Stimulated activated CD8-positive, alpha-beta memory T cell treated with anti-CD3 and anti-CD28 coated beads, Interleukin-7, amount 100 ng/mL, for 4 hours (primary cell): Measurements from ENCODE around the gene DYNC1I2.
"Not testable (repeated sequence)": the region's sequence is repeated elsewhere in the genome, so short reads cannot be mapped to it uniquely, and the experiment has no call there.

Experiments
- DNase-seq, 2 donors: peaks; one replicate each; pipeline ENCODE4 v3.0.0-alpha.2; 2020; ENCODE audit warnings: low read depth in 2 of 2

DYNC1I2 gene

DNA sequence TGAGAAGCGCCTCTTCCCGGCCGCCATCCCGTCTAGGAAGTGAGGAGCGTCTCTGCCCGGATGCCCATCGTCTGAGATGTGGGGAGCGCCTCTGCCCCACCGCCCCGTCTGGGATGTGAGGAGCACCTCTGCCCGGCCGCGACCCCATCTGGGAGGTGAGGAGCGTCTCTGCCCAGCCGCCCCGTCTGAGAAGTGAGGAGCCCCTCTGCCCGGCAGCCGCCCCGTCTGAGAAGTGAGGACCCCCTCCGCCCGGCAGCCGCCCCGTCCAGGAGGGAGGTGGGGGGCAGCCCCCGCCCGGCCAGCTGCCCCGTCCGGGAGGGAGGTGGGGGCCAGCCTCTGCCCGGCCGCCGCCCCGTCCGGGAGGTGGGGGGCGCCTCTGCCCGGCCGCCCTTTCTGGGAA is 87.3 kb downstream of the DYNC1I2 start:
- not testable (repeated sequence) for DNase-seq

DNA sequence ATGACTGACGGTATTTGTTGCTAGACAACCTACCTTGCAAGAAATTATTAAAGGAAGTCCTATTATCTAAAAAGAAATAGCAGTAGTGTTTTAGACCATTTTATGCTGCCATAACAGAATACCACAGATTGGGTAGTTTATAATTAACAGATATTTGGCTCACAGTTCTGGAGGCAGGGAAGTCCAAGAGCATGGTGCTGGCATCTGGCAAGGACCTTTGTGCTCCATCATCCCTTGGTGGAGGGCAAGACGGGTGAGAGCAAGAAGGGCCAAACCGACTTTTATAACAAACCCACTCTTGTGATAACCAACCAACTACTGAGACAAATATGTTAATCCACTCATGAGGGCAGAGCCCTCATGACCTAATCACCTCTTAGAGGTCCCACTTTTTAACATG is 91.2 kb downstream of the DYNC1I2 start:
- no peak for DNase-seq

DNA sequence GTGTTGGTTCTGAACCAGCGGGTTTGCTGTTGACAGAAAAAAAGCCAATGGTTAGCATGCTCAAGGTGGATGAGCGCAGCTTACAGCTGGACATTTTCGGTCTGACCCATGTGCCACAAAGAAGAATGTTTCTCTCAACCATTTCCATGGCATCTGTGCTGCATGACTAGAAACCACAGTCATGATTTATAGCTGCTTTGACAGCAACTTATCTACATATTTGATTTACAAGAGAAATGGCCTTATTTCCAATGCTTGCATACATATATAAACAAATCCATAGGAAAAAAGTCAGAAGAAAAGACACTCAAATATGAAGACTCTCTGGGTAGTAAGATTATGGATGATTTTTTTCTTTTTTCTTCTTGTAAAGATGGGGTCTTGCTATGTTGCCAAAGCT is 98.2 kb downstream of the DYNC1I2 start:
- no peak for DNase-seq

DNA sequence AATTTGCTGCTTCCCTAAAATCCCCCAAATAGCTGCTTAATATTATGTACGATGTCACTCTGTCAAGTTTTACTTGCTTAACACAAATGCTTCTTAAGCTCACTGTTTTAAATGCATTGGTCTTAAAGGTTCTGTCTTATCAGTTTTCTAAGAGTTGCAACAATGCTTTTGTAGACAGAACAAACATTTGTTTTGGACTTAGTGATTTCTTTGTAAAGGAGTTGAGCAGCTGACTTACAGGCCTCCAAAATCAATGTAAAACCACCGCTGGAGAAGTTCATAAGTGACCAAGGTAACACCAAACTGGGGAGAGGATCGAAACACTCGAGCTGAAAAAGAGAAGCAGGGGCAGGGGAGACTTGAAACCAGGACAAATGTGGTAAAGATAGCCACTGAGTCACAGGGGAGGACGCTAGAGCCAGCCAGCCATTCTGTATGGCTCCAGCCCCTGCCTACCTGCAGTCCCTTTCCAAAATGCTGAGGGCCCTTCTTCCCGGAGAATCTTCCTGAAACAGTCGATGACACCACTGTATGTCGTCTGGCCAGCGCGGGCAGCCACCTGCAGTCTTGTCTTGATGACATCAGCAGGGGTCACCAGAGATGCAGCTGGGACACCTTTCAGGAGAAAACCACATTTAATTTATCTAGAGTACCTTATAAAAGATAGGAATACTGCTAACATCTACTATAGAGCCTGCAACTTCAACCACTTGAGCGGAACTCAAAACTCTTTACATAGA is 100.2 kb downstream of the DYNC1I2 start:
- no peak for DNase-seq

DNA sequence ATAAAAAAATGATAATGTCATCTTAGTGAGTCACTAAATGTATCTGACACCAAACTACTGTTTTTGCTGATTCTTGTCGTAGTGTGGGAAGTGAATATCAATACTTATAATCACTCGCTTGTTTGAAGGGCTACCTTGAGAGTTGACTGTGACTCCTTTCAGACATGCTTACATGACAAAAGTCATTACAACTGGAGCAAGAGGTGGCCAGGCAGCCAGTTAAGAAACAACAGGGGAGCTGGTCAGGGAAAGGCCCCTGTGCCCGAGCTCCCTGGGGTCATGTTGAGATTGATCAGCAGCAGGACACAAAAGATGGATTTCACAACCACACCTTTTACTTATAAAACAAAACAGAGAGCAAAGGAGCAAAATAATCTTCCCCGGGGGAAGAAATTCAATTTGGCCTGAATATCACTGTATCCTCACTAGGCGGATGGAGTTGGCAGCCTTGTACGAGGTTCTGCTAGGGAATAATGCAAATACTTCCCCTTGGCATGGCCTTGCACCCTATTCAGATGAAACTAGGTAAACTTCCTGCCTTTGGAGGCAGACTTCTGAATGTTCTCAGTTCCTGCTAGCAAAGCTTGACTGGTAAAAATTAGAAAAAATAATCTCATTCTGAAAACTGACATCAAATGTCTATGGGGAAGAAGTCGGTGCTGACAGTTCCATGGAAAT is 101.2 kb downstream of the DYNC1I2 start:
- DNase-seq = no peak

DNA sequence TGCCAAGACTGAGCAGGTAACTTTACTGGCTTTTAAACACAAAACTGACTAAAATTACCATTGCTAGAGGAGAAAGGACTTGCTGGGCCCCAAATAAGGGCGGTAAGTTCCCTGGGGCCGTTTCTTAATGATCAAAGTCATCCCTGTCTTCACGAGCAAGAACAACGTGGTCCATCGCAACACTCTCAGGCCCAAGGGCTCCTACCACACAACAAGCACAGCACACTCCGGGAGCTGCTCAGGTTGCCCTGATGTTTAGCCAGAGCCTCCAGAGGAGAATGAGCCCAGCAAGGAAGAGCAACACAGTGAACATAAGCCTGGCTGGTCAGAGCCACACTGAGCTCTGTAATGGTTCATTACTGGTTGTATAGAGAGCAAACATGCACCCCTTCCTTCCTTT is 102.7 kb downstream of the DYNC1I2 start:
- no peak for DNase-seq

DNA sequence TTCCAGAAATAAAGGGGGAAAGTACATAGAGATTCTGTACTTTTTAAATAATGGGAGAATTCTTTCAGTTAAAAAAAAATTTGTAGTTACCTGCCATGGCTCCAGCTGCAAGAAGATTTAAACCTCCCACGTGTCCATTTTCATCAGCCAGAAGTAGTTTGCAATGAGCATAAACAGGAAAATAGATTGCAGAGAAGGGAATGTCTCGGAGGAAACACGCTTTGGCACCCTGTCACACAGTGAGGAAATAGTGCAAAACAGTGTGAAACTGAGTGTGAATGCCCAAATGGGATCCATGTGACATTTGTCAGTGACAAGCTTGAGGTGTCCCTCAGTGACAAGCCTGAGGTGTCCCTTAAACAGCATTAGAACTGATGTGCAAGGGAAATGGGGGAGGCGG is 104.1 kb downstream of the DYNC1I2 start:
- DNase-seq = no peak

DNA sequence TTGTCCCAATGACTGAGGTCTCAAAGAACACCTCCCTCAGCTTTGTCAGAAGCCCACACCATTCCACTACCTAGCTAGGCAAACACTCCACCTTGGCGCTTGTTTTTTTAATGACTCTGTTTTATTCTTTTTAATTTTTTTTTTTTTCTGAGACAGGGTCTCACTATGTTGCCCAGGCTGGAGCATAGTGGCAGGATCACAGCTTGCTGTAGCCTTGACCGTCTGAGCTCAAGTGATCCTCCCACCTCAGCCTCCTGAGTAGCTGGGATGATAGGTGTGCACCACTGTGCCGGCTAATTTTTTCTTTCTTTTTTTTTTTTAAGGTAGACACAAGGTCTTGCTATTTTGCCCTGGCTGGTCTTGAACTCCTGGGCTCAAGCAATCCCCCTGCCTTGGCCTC is 104.9 kb downstream of the DYNC1I2 start:
- DNase-seq = no peak

DNA sequence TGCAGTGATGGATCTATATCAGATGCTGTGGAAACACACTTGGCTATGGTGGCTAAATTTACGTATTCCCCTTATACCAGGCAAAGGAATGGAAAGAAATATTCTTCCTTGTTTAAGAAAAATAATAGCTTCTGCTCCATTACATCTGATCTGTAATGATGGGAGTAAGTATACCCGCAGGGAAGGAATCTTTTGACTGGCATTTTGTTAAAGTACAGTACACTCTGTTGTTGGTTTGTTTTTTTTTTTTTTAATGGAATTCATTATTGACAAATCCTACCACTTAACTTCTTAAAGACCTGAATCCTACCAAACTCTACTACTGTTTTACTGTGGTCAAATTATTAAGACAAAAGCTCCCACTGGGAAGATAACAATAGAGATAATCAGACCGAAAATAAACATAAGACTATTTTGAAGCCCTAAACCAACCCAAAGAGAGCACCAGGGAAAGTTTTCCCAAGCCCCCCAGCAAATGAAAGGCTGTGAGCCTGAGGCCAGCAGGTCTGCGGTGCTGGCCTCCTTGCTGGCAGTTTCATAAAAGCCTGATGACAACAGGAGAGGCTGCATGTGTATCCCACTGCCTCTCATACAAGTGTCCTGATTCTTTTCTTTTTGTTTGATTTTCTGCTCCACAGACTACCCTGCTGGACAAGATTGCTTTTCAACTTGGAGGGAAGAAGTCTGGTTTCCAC is 105.8 kb downstream of the DYNC1I2 start:
- DNase-seq = no peak

DNA sequence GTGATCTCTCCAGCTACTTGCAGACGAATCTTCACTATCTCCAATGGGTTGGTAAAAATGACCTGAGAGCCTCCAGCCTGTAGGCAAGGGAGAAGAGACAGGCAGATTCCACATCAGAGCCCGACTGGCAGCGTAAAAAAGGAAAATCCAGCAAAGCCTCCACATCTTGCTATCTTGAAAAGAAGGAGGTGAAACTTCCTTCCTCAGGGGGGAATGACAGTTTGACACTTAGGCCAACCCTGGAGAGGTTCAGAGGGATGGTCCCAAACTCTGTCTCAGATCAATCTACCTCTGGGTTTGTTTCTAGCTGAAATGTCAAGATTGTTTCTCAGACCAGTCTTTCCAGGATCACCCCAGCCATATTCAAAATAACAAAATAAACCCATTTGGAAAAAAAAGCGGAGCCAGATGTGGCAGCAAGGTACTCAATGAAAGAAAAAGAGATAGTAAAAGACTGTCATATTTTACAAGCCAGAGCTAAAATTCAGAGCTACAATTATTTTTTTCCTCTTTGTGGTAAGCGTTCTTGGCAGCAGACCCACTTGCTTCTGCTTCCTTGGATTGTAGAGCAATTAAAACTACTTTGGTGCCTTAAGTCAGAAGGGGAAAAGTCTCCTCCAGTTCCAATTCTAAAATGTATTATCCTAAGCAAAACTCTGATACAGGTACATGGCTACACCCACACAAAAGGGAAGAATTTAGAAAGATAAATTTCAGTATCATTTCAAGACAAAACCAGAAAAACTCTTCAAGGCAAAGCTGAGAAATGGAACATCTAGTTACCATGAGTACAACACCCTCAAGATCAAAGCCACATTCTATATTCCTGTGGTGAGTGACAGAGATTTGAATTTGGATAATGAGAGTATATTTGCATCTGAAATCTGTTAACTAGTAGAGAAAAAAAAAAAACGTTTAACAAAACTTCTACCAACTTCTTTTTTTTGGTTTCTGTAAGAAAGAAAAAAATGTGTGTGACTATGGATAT is 106.7 kb downstream of the DYNC1I2 start:
- DNase-seq = no peak

DNA sequence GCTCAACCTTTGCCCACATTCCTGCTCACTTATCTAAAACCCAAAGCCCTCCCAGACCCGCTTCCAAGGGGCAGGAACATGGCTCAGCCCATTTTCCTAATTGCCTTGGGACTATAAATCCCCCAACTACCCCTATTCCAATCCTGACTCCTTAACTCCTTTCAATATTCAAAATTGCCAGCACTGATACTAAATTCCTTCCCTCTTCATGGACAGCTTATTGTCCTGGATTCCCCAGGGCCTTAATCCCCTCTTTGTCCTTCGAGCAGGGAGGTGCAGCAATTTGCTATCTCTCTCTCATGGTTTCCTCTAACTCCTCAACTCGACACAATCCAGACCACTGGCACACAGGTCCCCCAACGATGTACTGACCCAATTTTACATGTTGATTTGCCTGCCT is 107.6 kb downstream of the DYNC1I2 start:
- no peak for DNase-seq
